Measurements from ENCODE around the gene MCL1. TPM values are rescaled to one million over a fixed set of nuclear protein-coding genes. Genes with fewer than 3 reads are reported as not detected.
A peak's percentile ranks its signal among the peaks of the same experiment; 100 is the strongest.

MCL1 gene
- total and polyA plus RNA-seq, 2 of the 13 experiments (the other 11 are each of a cell fraction or from before 2014, with no cell fraction given) = 69.5 to 125 TPM

GRCh38 chr1:150548632-150549495 lies 30.5 kb downstream of the MCL1 start, which contains the start of gene ADAMTSL4 (continued):
- TF ChIP-seq CCDC6 (CRISPR knock-in tag; IDR thresholded peaks at IDR 0.05) (peak; percentile 65; the same call in 1 of the 2 replicates), HOXA9 (CRISPR knock-in tag; IDR thresholded peaks at IDR 0.05; ENCODE audit: borderline replicate concordance) (peak; percentile 52; the same call in 1 of the 2 replicates), TSC22D2 (CRISPR knock-in tag; IDR thresholded peaks at IDR 0.05; ENCODE audit: borderline replicate concordance) (0 out of 2 replicates have a peak, but pooled peaks have one; percentile 45), GABPB1 (CRISPR knock-in tag; IDR thresholded peaks at IDR 0.05) (peak; percentile 56; the same call in 1 of the 2 replicates), YEATS2 (CRISPR knock-in tag; IDR thresholded peaks at IDR 0.05; ENCODE audit: borderline replicate concordance) (no peak), ZNF253 (CRISPR knock-in tag; IDR thresholded peaks at IDR 0.05; ENCODE audit: borderline replicate concordance) (no peak), ZBTB38 (CRISPR knock-in tag; IDR thresholded peaks at IDR 0.05) (0 out of 2 replicates have a peak, but pooled peaks have one; percentile 16), TBL1XR1 (IDR thresholded peaks at IDR 0.05; ENCODE audit: borderline replicate concordance, low read length, partially characterized antibody) (peak; percentile 12), POGZ (CRISPR knock-in tag; IDR thresholded peaks at IDR 0.05) (no peak), SMAD1 (CRISPR knock-in tag; IDR thresholded peaks at IDR 0.05; ENCODE audit: borderline replicate concordance, low read depth) (no peak), ZNF703 (CRISPR knock-in tag; IDR thresholded peaks at IDR 0.05; ENCODE audit: borderline replicate concordance) (0 out of 2 replicates have a peak, but pooled peaks have one; percentile 46), ELF3 (CRISPR knock-in tag; IDR thresholded peaks at IDR 0.05) (0 out of 2 replicates have a peak, but pooled peaks have one; percentile 36), DMAP1 (CRISPR knock-in tag; IDR thresholded peaks at IDR 0.05) (peak; percentile 55), PCBP2 (optimal IDR thresholded peaks at IDR 0.05; ENCODE audit: low read depth, low read length, poor library complexity, severe bottlenecking) (no peak), ZMYM2 (CRISPR knock-in tag; IDR thresholded peaks at IDR 0.05) (no peak), ZNF660 (CRISPR knock-in tag; IDR thresholded peaks at IDR 0.05; ENCODE audit: borderline replicate concordance, low read depth) (no peak), RARA (CRISPR knock-in tag; IDR thresholded peaks at IDR 0.05) (peak; percentile 25; the same call in 1 of the 2 replicates), HES4 (CRISPR knock-in tag; IDR thresholded peaks at IDR 0.05; ENCODE audit: borderline replicate concordance) (peak; percentile 45; the same call in 1 of the 2 replicates), CSRNP1 (CRISPR knock-in tag; IDR thresholded peaks at IDR 0.05) (0 out of 2 replicates have a peak, but pooled peaks have one; percentile 16), RCOR2 (CRISPR knock-in tag; IDR thresholded peaks at IDR 0.05) (0 out of 2 replicates have a peak, but pooled peaks have one; percentile 39)
- TF ChIP-seq, protein P1, sequence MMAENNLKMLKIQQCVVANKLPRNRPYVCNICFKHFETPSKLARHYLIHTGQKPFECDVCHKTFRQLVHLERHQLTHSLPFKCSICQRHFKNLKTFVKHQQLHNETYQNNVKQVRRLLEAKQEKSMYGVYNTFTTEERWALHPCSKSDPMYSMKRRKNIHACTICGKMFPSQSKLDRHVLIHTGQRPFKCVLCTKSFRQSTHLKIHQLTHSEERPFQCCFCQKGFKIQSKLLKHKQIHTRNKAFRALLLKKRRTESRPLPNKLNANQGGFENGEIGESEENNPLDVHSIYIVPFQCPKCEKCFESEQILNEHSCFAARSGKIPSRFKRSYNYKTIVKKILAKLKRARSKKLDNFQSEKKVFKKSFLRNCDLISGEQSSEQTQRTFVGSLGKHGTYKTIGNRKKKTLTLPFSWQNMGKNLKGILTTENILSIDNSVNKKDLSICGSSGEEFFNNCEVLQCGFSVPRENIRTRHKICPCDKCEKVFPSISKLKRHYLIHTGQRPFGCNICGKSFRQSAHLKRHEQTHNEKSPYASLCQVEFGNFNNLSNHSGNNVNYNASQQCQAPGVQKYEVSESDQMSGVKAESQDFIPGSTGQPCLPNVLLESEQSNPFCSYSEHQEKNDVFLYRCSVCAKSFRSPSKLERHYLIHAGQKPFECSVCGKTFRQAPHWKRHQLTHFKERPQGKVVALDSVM (CRISPR knock-in tag; IDR thresholded peaks at IDR 0.05) = peak; percentile 68
